WTC11 (cell line): ENCODE data around the gene CDK3. TPM values are rescaled to one million over a fixed set of nuclear protein-coding genes. Genes with fewer than 3 reads are reported as not detected.

ENCODE experiments used
- ATAC-seq: fragments of 200-7000 bp; cut with Tn5 transposase; 2 replicates; pipeline ENCODE4 v1.10.0; 2021; ENCODE audit warnings: mild to moderate bottlenecking, moderate library complexity
- CTCF ChIA-PET: fragments of 300-600 bp; sonication (Branson Sonifier 250); formaldehyde crosslinking; loops from one replicate; lab custom pipeline; 2021; ENCODE audit warnings: antibody characterized with exemption; lab: Charles Lee
- POLR2A ChIA-PET: fragments of 350-600 bp; sonication (Branson Sonifier 250); formaldehyde crosslinking; loops from one replicate; lab custom pipeline; 2021; ENCODE audit warnings: antibody characterized with exemption; lab: Charles Lee
- DNase-seq: peaks from one replicate; pipeline ENCODE4 v3.0.0; 2021; ENCODE audit warnings: low spot score
- H3K27ac Mint-ChIP-seq: 2 replicates; pipeline ENCODE4 v1.8.0; 2021; ENCODE audit warnings: mixed read lengths
- H3K27me3 Mint-ChIP-seq: 2 replicates; pipeline ENCODE4 v1.8.0; 2021; ENCODE audit warnings: low read depth, mild to moderate bottlenecking, moderate library complexity, mixed read lengths
- H3K36me3 Mint-ChIP-seq: 2 replicates; pipeline ENCODE4 v1.8.0; 2021; ENCODE audit warnings: mixed read lengths
- H3K4me1 Mint-ChIP-seq: 2 replicates; pipeline ENCODE4 v1.8.0; 2022; ENCODE audit warnings: mixed read lengths
- H3K4me3 Mint-ChIP-seq: 2 replicates; pipeline ENCODE4 v1.8.0; 2021; ENCODE audit warnings: mild to moderate bottlenecking, moderate library complexity, mixed read lengths
- H3K9me3 Mint-ChIP-seq: 2 replicates; pipeline ENCODE4 v1.8.0; 2021; ENCODE audit warnings: mixed read lengths
- HMGA2 ChIP-seq: fragments of 250-450 bp; sonication (Bioruptor Pico); IDR thresholded peaks from 2 replicates; pipeline ENCODE4 v1.4.0; 2021; ENCODE audit warnings: mild to moderate bottlenecking, moderate library complexity
- JAZF1 ChIP-seq: fragments of 250-450 bp; sonication (Bioruptor Pico); IDR thresholded peaks from 2 replicates; pipeline ENCODE4 v1.9.0; 2021; ENCODE audit warnings: moderate library complexity, mild to moderate bottlenecking, inconsistent platforms
- MYBL2 ChIP-seq: sonication (generic); formaldehyde crosslinking; IDR thresholded peaks from 2 replicates; pipeline ENCODE4 v1.8.1; 2023; ENCODE audit warnings: mild to moderate bottlenecking, moderate library complexity, missing genetic modification reagents
- NFE2L1 ChIP-seq: sonication (generic); formaldehyde crosslinking; IDR thresholded peaks from 2 replicates; pipeline ENCODE4 v1.8.1; 2023; ENCODE audit warnings: missing genetic modification reagents
- NR1H2 ChIP-seq: sonication (generic); formaldehyde crosslinking; IDR thresholded peaks from 2 replicates; pipeline ENCODE4 v1.9.0; 2021; ENCODE audit warnings: mild to moderate bottlenecking, moderate library complexity, missing genetic modification reagents
- PRRX2 ChIP-seq: fragments of 250-450 bp; sonication (Bioruptor Pico); IDR thresholded peaks from 2 replicates; pipeline ENCODE4 v1.8.0; 2021; ENCODE audit warnings: mild to moderate bottlenecking
- ZNF138 ChIP-seq: sonication (generic); formaldehyde crosslinking; conservative IDR thresholded peaks from 2 replicates; pipeline ENCODE4 v1.8.1; 2022; ENCODE audit warnings: mild to moderate bottlenecking, moderate library complexity, missing genetic modification reagents
- ZNF671 ChIP-seq: fragments of 250-450 bp; sonication (Bioruptor Pico); IDR thresholded peaks from 2 replicates; pipeline ENCODE4 v1.8.0; 2021; ENCODE audit warnings: mild to moderate bottlenecking
- total RNA-seq: library from RNA; stranded (reverse); gene quantifications from 3 replicates; pipeline ENCODE4 v1.2.3, GENCODE V29; 2021
- TF ChIP-seq, protein P1 (sequence below): fragments of 250-450 bp; sonication (Bioruptor Pico); IDR thresholded peaks from 2 replicates; pipeline ENCODE4 v1.9.0; 2021; ENCODE audit warnings: mild to moderate bottlenecking, borderline replicate concordance
- TF ChIP-seq, protein P2 (sequence below): sonication (generic); formaldehyde crosslinking; conservative IDR thresholded peaks from 2 replicates; pipeline ENCODE4 v1.8.1; 2022; ENCODE audit warnings: mild to moderate bottlenecking, missing genetic modification reagents
- TF ChIP-seq, protein P3 (sequence below): sonication (generic); formaldehyde crosslinking; IDR thresholded peaks from 2 replicates; pipeline ENCODE4 v1.8.1; 2023; ENCODE audit warnings: mild to moderate bottlenecking, missing genetic modification reagents, borderline replicate concordance
- TF ChIP-seq, protein P4 (sequence below): sonication (generic); formaldehyde crosslinking; IDR thresholded peaks from 2 replicates; pipeline ENCODE4 v1.8.0; 2023; ENCODE audit warnings: missing genetic modification reagents, mild to moderate bottlenecking, borderline replicate concordance
- TF ChIP-seq, protein P5 (sequence below): fragments of 250-450 bp; sonication (Bioruptor Pico); IDR thresholded peaks from 2 replicates; pipeline ENCODE4 v1.9.0; 2021; ENCODE audit warnings: mild to moderate bottlenecking
- TF ChIP-seq, protein P6 (sequence below): sonication (generic); formaldehyde crosslinking; IDR thresholded peaks from 2 replicates; pipeline ENCODE4 v1.8.1; 2023; ENCODE audit warnings: mild to moderate bottlenecking, moderate library complexity, missing genetic modification reagents
- TF ChIP-seq, protein P7 (sequence below): fragments of 250-450 bp; sonication (Bioruptor Pico); IDR thresholded peaks from 2 replicates; pipeline ENCODE4 v1.9.0; 2021; ENCODE audit warnings: mild to moderate bottlenecking

CDK3 gene
- total RNA-seq, 1 experiment from 2014 or later = 9.5 TPM

DNA sequence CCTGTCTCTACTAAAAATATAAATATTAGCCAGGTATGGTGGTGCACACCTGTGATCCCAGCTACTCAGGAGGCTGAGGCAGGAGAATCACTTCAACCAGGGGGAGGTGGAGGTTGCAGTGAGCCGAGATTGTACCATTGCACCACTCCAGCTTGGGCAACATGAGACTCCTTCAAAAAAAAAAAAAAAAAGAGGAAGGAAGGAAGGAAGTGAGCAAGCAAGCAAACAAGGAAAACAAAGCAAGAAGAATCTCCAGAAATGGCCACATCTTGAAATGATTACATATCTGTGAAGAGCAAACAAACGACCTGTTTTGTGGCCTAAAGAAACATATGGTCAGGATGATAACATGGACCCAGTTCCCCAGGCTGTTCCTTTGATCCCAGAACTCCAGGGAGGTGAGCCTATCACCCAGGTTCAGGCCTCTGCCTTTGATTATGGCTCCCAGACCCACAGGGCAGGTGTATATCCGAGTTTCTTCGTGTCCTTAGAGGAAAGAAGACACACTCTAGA, 30.6 kb upstream of the CDK3 start:
- Mint-ChIP-seq H3K27me3 (no peaks in the 10 kb centered on the region; the same call in 1 of the 2 replicates), H3K4me1 (no peaks in the 10 kb centered on the region), H3K9me3 (no peaks in the 10 kb centered on the region), H3K4me3 (no peak overlapping the region), H3K27ac (peak overlapping the region; percentile 61; the same call in 1 of the 2 replicates), H3K36me3 (peaks cover 30% of the 10 kb centered on the region)
- no peak for ATAC-seq
- no peak for DNase-seq
- ChIA-PET CTCF (interaction anchor here (0.7 kb wide), 1 partner anchor 646 kb away, joined by 4 read pairs; no protein-coding TSS in a partner anchor), POLR2A (no interaction called here)
- TF ChIP-seq, protein P1, sequence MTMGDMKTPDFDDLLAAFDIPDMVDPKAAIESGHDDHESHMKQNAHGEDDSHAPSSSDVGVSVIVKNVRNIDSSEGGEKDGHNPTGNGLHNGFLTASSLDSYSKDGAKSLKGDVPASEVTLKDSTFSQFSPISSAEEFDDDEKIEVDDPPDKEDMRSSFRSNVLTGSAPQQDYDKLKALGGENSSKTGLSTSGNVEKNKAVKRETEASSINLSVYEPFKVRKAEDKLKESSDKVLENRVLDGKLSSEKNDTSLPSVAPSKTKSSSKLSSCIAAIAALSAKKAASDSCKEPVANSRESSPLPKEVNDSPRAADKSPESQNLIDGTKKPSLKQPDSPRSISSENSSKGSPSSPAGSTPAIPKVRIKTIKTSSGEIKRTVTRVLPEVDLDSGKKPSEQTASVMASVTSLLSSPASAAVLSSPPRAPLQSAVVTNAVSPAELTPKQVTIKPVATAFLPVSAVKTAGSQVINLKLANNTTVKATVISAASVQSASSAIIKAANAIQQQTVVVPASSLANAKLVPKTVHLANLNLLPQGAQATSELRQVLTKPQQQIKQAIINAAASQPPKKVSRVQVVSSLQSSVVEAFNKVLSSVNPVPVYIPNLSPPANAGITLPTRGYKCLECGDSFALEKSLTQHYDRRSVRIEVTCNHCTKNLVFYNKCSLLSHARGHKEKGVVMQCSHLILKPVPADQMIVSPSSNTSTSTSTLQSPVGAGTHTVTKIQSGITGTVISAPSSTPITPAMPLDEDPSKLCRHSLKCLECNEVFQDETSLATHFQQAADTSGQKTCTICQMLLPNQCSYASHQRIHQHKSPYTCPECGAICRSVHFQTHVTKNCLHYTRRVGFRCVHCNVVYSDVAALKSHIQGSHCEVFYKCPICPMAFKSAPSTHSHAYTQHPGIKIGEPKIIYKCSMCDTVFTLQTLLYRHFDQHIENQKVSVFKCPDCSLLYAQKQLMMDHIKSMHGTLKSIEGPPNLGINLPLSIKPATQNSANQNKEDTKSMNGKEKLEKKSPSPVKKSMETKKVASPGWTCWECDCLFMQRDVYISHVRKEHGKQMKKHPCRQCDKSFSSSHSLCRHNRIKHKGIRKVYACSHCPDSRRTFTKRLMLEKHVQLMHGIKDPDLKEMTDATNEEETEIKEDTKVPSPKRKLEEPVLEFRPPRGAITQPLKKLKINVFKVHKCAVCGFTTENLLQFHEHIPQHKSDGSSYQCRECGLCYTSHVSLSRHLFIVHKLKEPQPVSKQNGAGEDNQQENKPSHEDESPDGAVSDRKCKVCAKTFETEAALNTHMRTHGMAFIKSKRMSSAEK (CRISPR knock-in tag) = no peak
- TF ChIP-seq PRRX2 (CRISPR knock-in tag) = no peak
- TF ChIP-seq, protein P2, sequence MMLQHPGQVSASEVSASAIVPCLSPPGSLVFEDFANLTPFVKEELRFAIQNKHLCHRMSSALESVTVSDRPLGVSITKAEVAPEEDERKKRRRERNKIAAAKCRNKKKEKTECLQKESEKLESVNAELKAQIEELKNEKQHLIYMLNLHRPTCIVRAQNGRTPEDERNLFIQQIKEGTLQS (CRISPR knock-in tag) = no peak
- TF ChIP-seq ZNF138 (CRISPR knock-in tag) = no peak
- TF ChIP-seq NFE2L1 (CRISPR knock-in tag) = no peak
- TF ChIP-seq, protein P3, sequence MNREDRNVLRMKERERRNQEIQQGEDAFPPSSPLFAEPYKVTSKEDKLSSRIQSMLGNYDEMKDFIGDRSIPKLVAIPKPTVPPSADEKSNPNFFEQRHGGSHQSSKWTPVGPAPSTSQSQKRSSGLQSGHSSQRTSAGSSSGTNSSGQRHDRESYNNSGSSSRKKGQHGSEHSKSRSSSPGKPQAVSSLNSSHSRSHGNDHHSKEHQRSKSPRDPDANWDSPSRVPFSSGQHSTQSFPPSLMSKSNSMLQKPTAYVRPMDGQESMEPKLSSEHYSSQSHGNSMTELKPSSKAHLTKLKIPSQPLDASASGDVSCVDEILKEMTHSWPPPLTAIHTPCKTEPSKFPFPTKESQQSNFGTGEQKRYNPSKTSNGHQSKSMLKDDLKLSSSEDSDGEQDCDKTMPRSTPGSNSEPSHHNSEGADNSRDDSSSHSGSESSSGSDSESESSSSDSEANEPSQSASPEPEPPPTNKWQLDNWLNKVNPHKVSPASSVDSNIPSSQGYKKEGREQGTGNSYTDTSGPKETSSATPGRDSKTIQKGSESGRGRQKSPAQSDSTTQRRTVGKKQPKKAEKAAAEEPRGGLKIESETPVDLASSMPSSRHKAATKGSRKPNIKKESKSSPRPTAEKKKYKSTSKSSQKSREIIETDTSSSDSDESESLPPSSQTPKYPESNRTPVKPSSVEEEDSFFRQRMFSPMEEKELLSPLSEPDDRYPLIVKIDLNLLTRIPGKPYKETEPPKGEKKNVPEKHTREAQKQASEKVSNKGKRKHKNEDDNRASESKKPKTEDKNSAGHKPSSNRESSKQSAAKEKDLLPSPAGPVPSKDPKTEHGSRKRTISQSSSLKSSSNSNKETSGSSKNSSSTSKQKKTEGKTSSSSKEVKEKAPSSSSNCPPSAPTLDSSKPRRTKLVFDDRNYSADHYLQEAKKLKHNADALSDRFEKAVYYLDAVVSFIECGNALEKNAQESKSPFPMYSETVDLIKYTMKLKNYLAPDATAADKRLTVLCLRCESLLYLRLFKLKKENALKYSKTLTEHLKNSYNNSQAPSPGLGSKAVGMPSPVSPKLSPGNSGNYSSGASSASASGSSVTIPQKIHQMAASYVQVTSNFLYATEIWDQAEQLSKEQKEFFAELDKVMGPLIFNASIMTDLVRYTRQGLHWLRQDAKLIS (CRISPR knock-in tag) = no peak
- no peak for TF ChIP-seq JAZF1 (CRISPR knock-in tag)
- TF ChIP-seq, protein P4, sequence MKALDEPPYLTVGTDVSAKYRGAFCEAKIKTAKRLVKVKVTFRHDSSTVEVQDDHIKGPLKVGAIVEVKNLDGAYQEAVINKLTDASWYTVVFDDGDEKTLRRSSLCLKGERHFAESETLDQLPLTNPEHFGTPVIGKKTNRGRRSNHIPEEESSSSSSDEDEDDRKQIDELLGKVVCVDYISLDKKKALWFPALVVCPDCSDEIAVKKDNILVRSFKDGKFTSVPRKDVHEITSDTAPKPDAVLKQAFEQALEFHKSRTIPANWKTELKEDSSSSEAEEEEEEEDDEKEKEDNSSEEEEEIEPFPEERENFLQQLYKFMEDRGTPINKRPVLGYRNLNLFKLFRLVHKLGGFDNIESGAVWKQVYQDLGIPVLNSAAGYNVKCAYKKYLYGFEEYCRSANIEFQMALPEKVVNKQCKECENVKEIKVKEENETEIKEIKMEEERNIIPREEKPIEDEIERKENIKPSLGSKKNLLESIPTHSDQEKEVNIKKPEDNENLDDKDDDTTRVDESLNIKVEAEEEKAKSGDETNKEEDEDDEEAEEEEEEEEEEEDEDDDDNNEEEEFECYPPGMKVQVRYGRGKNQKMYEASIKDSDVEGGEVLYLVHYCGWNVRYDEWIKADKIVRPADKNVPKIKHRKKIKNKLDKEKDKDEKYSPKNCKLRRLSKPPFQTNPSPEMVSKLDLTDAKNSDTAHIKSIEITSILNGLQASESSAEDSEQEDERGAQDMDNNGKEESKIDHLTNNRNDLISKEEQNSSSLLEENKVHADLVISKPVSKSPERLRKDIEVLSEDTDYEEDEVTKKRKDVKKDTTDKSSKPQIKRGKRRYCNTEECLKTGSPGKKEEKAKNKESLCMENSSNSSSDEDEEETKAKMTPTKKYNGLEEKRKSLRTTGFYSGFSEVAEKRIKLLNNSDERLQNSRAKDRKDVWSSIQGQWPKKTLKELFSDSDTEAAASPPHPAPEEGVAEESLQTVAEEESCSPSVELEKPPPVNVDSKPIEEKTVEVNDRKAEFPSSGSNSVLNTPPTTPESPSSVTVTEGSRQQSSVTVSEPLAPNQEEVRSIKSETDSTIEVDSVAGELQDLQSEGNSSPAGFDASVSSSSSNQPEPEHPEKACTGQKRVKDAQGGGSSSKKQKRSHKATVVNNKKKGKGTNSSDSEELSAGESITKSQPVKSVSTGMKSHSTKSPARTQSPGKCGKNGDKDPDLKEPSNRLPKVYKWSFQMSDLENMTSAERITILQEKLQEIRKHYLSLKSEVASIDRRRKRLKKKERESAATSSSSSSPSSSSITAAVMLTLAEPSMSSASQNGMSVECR (CRISPR knock-in tag) = no peak
- TF ChIP-seq MYBL2 (CRISPR knock-in tag) = no peak
- no peak for TF ChIP-seq NR1H2 (CRISPR knock-in tag)
- TF ChIP-seq, protein P5, sequence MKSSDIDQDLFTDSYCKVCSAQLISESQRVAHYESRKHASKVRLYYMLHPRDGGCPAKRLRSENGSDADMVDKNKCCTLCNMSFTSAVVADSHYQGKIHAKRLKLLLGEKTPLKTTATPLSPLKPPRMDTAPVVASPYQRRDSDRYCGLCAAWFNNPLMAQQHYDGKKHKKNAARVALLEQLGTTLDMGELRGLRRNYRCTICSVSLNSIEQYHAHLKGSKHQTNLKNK (CRISPR knock-in tag) = no peak
- TF ChIP-seq, protein P6, sequence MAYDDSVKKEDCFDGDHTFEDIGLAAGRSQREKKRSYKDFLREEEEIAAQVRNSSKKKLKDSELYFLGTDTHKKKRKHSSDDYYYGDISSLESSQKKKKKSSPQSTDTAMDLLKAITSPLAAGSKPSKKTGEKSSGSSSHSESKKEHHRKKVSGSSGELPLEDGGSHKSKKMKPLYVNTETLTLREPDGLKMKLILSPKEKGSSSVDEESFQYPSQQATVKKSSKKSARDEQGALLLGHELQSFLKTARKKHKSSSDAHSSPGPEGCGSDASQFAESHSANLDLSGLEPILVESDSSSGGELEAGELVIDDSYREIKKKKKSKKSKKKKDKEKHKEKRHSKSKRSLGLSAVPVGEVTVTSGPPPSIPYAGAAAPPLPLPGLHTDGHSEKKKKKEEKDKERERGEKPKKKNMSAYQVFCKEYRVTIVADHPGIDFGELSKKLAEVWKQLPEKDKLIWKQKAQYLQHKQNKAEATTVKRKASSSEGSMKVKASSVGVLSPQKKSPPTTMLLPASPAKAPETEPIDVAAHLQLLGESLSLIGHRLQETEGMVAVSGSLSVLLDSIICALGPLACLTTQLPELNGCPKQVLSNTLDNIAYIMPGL (CRISPR knock-in tag) = no peak
- no peak for TF ChIP-seq HMGA2 (CRISPR knock-in tag)
- TF ChIP-seq, protein P7, sequence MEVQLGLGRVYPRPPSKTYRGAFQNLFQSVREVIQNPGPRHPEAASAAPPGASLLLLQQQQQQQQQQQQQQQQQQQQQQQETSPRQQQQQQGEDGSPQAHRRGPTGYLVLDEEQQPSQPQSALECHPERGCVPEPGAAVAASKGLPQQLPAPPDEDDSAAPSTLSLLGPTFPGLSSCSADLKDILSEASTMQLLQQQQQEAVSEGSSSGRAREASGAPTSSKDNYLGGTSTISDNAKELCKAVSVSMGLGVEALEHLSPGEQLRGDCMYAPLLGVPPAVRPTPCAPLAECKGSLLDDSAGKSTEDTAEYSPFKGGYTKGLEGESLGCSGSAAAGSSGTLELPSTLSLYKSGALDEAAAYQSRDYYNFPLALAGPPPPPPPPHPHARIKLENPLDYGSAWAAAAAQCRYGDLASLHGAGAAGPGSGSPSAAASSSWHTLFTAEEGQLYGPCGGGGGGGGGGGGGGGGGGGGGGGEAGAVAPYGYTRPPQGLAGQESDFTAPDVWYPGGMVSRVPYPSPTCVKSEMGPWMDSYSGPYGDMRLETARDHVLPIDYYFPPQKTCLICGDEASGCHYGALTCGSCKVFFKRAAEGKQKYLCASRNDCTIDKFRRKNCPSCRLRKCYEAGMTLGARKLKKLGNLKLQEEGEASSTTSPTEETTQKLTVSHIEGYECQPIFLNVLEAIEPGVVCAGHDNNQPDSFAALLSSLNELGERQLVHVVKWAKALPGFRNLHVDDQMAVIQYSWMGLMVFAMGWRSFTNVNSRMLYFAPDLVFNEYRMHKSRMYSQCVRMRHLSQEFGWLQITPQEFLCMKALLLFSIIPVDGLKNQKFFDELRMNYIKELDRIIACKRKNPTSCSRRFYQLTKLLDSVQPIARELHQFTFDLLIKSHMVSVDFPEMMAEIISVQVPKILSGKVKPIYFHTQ (CRISPR knock-in tag) = no peak
- no peak for TF ChIP-seq ZNF671
